Measurements from ENCODE around the gene RAB20.

DNA sequence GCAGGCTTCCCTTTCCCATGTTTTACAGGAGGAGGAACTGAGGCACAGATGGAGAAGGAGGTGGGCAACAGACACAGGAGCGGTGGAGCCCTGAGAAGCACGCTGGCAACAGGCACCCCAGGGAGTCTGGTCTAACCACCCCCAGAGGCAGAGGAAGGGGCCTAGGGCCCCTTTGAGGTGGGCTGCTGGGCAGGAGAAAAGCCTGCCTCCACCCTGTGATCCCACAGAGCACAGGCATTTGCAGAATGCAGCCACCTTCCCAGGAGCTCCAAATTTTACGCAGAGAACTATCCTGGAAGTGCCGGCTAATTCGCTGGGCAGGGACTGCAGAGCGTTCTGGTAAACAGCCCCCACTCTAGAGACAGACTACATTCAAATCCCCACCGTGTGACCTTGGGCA is 30.4 kb downstream of the RAB20 start:
- TF ChIP-seq, protein P1, sequence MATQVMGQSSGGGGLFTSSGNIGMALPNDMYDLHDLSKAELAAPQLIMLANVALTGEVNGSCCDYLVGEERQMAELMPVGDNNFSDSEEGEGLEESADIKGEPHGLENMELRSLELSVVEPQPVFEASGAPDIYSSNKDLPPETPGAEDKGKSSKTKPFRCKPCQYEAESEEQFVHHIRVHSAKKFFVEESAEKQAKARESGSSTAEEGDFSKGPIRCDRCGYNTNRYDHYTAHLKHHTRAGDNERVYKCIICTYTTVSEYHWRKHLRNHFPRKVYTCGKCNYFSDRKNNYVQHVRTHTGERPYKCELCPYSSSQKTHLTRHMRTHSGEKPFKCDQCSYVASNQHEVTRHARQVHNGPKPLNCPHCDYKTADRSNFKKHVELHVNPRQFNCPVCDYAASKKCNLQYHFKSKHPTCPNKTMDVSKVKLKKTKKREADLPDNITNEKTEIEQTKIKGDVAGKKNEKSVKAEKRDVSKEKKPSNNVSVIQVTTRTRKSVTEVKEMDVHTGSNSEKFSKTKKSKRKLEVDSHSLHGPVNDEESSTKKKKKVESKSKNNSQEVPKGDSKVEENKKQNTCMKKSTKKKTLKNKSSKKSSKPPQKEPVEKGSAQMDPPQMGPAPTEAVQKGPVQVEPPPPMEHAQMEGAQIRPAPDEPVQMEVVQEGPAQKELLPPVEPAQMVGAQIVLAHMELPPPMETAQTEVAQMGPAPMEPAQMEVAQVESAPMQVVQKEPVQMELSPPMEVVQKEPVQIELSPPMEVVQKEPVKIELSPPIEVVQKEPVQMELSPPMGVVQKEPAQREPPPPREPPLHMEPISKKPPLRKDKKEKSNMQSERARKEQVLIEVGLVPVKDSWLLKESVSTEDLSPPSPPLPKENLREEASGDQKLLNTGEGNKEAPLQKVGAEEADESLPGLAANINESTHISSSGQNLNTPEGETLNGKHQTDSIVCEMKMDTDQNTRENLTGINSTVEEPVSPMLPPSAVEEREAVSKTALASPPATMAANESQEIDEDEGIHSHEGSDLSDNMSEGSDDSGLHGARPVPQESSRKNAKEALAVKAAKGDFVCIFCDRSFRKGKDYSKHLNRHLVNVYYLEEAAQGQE (IDR thresholded peaks at IDR 0.05; ENCODE audit: insufficient read depth in 1 of 2, low read depth in 2 of 2, low read length in 2 of 2), result no peak
- TF ChIP-seq POLR2AphosphoS5 (IDR thresholded peaks at IDR 0.05; ENCODE audit: low read depth, low read length) (no peak), SIN3A (IDR thresholded peaks at IDR 0.05; ENCODE audit: borderline replicate concordance, insufficient read depth, low read length) (no peak), TAF1 (IDR thresholded peaks at IDR 0.05; ENCODE audit: borderline replicate concordance, insufficient read depth, low read length) (no peak), FOXP2 (optimal IDR thresholded peaks at IDR 0.05; ENCODE audit: borderline replicate concordance, extremely low read depth, extremely low read length, insufficient read depth) (no peak)

Measured in PFSK-1 (cell line).